GM18505 (cell line): ENCODE measurements around the gene IFT81.
"Not testable (repeated sequence)": the region's sequence is repeated elsewhere in the genome, so short reads cannot be mapped to it uniquely, and the experiment has no call there.

ENCODE experiments used
- ATAC-seq: cut with Tn5 transposase; IDR thresholded peaks from one replicate; pipeline ENCODE4 v1.9.1; 2021; ENCODE audit not compliant: unreplicated experiment
- POLR2A ChIP-seq: IDR thresholded peaks from 4 replicates; pipeline ENCODE4 v1.6.1; 2011; ENCODE audit warnings: borderline replicate concordance; ENCODE audit not compliant: insufficient read depth, insufficient read length; ENCODE audit errors: extremely low read depth

The IFT81 gene

GRCh38 chr12:110217996-110218674 is 94.0 kb downstream of the IFT81 start:
- TF ChIP-seq POLR2A = no peak
- no peak for ATAC-seq

GRCh38 chr12:110222027-110222426 is 97.9 kb downstream of the IFT81 start:
- ATAC-seq = no peak
- no peak for TF ChIP-seq POLR2A

DNA sequence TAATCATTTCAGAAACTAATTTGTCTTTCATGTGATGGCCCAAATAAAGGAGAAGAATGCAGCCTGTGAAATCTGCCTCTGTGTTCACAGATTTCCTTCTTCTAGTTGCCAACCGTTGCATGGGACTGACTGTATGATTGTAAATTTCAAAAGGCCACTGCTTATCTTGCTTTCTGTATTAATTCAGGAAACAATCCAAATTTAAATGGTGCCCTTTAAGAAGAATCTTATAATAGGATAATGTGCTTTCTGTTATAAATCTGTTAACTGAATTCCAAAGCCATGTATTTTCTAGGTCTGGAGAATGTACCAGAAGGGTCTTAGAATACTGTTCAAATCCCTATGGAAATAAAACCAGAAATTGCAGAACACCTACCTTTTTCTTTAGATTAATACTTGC is 98.3 kb downstream of the IFT81 start:
- no peak for TF ChIP-seq POLR2A
- no peak for ATAC-seq

DNA sequence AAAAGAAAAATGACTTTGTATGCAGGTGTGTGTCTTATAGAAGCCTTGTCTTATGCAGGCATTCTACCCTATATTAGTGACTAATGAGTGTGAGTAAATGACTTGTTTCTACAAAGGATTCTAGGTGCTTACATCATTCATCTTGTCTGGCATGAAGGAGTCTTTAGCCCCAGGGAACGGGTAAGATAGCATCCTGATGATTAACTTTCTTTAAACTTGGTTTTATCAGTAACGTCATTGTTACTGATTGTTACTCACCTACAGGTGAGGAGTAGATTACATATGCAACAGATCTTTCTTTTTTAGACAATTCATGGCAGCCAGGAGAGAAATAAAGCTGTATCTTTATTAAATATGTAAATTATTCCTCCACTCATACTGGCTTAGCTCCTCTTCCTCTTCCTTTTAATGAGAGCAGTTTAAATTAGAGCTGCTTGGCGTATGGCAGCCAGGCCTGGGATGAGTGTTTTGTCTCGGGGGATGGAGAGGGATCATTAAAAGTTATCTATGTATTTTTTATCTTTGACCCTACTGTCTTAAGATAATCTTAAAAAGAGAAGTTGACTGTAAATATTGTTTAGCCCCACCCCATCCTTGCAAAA is 99.7 kb downstream of the IFT81 start:
- TF ChIP-seq POLR2A = no peak
- no peak for ATAC-seq

DNA sequence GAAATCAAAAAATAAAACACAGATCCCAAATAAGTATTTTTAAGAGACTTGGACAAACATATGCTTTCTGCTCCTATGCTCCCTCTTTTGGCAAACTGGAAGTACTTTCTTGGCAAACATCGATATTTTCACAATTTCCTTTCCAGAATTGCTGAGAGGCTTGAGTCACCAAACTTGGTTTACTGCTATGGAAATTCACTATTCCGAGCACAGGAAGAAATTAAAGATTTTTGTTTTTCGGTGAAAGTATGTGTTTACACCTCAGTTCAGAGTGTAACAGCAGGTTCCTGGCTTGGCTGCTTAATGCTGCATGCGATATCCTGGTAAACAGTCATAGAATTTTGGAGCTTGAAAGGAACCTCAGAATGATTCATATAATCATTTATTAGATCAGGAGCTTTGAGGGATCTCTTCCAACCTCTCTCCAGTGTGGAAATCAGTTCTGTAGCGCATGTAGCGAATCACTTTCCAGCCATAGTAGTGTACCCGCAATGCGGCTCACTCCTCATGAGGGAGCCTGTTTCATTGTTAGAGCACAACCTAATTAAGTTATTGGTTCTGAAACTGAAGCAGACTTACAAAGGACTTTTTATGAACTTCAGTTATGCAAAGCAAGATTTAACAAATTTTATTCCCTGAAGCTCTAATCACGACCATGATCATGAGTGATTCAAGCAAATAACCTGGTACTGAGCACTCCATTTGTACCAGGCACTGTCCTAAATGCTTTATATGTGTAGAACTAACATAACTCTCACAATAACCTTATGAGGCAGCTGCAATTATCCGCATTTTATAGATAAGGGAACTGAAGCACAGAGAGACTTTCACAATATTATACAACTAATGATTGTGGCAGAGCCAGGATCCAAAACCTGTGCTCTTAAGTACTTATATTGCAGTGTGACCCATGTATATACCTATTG is 100.5 kb downstream of the IFT81 start:
- no peak for ATAC-seq
- TF ChIP-seq POLR2A = no peak

GRCh38 chr12:110227138-110227537 is 103.0 kb downstream of the IFT81 start:
- no peak for ATAC-seq
- no peak for TF ChIP-seq POLR2A

DNA sequence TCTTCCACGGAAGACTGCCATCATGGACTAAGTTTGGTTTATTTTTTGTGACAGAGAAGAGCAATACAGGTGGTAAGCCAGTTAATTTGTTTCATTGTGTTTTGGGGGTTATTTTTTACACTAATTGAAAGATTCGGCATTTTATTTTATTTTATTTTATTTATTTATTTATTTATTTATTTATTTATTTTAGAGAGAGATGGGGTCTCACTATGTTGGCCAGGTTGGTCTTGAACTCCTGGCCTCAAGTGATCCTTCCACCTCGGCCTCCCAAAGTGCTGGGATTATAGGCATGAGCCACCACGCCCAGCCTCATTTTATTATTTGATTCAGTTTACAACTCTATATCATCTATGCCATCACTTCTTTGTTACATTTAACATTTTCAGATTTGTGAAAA is 104.2 kb downstream of the IFT81 start:
- not testable (repeated sequence) for ATAC-seq

DNA sequence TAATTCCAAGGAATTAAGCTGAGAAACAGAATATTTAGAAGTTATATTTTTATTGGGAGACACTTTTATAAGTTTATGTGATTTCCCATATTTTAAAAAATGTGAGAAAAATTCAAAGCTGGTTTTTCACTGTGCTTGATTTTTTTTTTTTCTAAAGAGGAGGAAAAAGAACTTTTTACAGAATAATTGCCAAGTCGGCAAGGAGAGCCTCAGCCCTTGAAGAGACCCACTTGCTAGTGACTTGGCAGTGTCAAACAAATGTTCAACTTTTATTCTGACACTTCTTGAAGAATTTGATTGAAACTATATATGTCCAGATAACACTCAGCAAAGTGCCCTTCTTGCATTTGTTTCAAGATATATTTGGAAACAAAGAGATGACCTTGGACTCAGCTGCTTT is 104.6 kb downstream of the IFT81 start:
- ATAC-seq = no peak
- no peak for TF ChIP-seq POLR2A

GRCh38 chr12:110229409-110229808 is 105.3 kb downstream of the IFT81 start:
- ATAC-seq = no peak
- no peak for TF ChIP-seq POLR2A

GRCh38 chr12:110230655-110231054 is 106.5 kb downstream of the IFT81 start:
- ATAC-seq = no peak

DNA sequence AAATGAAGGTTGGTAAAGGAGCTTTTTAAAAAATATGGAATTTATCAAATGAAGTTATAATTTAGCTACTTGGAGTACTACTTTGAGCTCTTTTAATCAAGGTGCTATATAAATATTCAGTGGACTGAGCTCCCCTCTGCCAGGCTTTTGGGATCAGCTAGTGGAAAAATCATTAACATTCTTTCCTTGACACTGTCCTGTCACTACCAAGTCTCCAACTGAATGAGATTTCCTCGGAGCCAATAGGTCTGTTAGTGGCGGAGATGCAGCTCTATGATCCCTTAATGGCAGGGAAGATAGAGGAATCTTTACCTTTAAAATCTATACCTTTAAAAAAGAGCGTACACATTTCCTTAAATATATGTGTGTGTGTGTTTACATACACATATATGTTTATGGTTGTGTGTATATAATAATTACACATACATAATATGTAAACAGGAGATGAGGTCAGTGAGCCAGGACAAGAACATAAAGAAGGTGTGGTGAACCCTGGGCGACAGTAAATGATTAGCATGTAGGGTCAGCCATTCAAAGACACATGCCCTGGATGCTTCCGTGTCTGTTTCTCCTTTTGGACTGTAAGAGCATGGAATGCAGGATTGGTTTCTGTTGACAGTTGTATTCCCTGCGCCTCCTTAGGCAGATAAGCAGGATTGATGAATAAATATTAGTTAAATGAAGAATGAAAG is 109.2 kb downstream of the IFT81 start:
- no peak for TF ChIP-seq POLR2A
- ATAC-seq = no peak

More at GRCh38 chr12:110230655-110231054, 106.5 kb downstream of the IFT81 start:
- no peak for TF ChIP-seq POLR2A

- ATAC-seq = no peak
- no peak for TF ChIP-seq POLR2A
Measured at GRCh38 chr12:110234331-110234751, 110.2 kb downstream of the IFT81 start.

- ATAC-seq = no peak
- no peak for TF ChIP-seq POLR2A
Measured at GRCh38 chr12:110234755-110235154, 110.6 kb downstream of the IFT81 start.
